Fibroblast of lung (primary cell): ENCODE results near the gene RIPK1. TPM values are rescaled to one million over a fixed set of nuclear protein-coding genes. Genes with fewer than 3 reads are reported as not detected.

Experiments used
- DNase-seq, 2 donors: peaks; one replicate each; pipeline versions ENCODE4 v3.0.0 to v3.0.0-alpha.2; 2010; ENCODE audit warnings: low read depth in 2 of 2
- H2AFZ ChIP-seq: 2 replicates; pipeline ENCODE4 v1.5.1; 2012; ENCODE audit warnings: low read length, control low read depth, inconsistent platforms
- H3K27ac ChIP-seq: 2 replicates; pipeline ENCODE4 v1.5.1; 2011; ENCODE audit warnings: low read length, control low read depth; ENCODE audit not compliant: insufficient read depth
- H3K27me3 ChIP-seq: 2 replicates; pipeline ENCODE4 v1.5.1; 2011; ENCODE audit warnings: mild to moderate bottlenecking, low read length; ENCODE audit not compliant: control insufficient read depth, insufficient read depth
- H3K36me3 ChIP-seq: 2 replicates; pipeline ENCODE4 v1.5.1; 2011; ENCODE audit warnings: low read length; ENCODE audit not compliant: control insufficient read depth, insufficient read depth
- H3K4me1 ChIP-seq: 2 replicates; pipeline ENCODE4 v1.5.1; 2011; ENCODE audit warnings: low read length; ENCODE audit not compliant: control insufficient read depth, insufficient read depth; ENCODE audit errors: extremely low read depth
- H3K4me2 ChIP-seq: 2 replicates; pipeline ENCODE4 v1.5.1; 2011; ENCODE audit warnings: low read length, control low read depth; ENCODE audit not compliant: insufficient read depth; ENCODE audit errors: extremely low read depth
- H3K4me3 ChIP-seq, 4 experiments: fragments of 200-600 bp in 1 of 4; sonication (generic) in 1 of 4; replicated peaks in 1 of 4; 2 replicates each; pipeline ENCODE4 v1.5.1; 2011 to 2016; ENCODE audit warnings: low read length in 4 of 4, low read depth in 3 of 4, mild to moderate bottlenecking in 3 of 4, control low read depth in 2 of 4, inconsistent platforms in 1 of 4, mixed read lengths in 1 of 4; ENCODE audit not compliant: insufficient read depth in 1 of 4; ENCODE audit errors: control extremely low read depth in 1 of 4
- H3K79me2 ChIP-seq: 2 replicates; pipeline ENCODE4 v1.5.1; 2012; ENCODE audit warnings: mild to moderate bottlenecking, low read length, inconsistent platforms; ENCODE audit not compliant: control insufficient read depth, insufficient read depth
- H3K9ac ChIP-seq: 2 replicates; pipeline ENCODE4 v1.5.1; 2011; ENCODE audit warnings: mild to moderate bottlenecking, low read length, control low read depth; ENCODE audit not compliant: insufficient read depth
- H3K9me3 ChIP-seq: 2 replicates; pipeline ENCODE4 v1.5.1; 2012; ENCODE audit warnings: low read depth, low read length; ENCODE audit not compliant: control insufficient read depth, insufficient read depth
- H4K20me1 ChIP-seq: 2 replicates; pipeline ENCODE4 v1.5.1; 2011; ENCODE audit warnings: low read length; ENCODE audit not compliant: control insufficient read depth, insufficient read depth; ENCODE audit errors: extremely low read depth
- CTCF ChIP-seq, 2 donors: IDR thresholded peaks in 1 of 2; conservative IDR thresholded peaks in 1 of 2; 1 replicate in 1 of 2; 2 replicates in 1 of 2; pipeline ENCODE4 v1.5.1; 2011 to 2012; ENCODE audit warnings: low read length in 2 of 2, control low read depth in 1 of 2, inconsistent platforms in 1 of 2, low read depth in 1 of 2, mild to moderate bottlenecking in 1 of 2
- EZH2 ChIP-seq: IDR thresholded peaks from 2 replicates; pipeline ENCODE4 v1.5.1; 2012; ENCODE audit warnings: low read length, control low read depth, mild to moderate bottlenecking; ENCODE audit errors: missing control alignments
- polyA plus RNA-seq, 2 donors: library from polyadenylated mRNA; depleted of rRNA in 1 of 2; stranded (reverse) in 1 of 2; unstranded in 1 of 2; fragments of >200 nt; gene quantifications; 2 replicates each; pipeline ENCODE4 v1.2.1, GENCODE V29; 2011 to 2012; ENCODE audit warnings: missing spikeins in 1 of 2
- total RNA-seq: library from RNA; depleted of rRNA; stranded (reverse); fragments of >200 nt; gene quantifications from 2 replicates; pipeline ENCODE4 v1.2.1, GENCODE V29; 2014

RIPK1 gene
- total and polyA plus RNA-seq, 2 donors (not counting 1 experiment from before 2014, with no cell fraction given) = 22.1 to 29.3 TPM

- no peaks in the 10 kb centered on the region for H3K36me3 ChIP-seq
- H3K4me3 ChIP-seq = no peak overlapping the region
- no peak for TF ChIP-seq EZH2
- no peak for TF ChIP-seq CTCF (conservative IDR thresholded peaks at IDR 0.05 in 1 of 2, IDR thresholded peaks at IDR 0.05 in 1 of 2; ENCODE audit: low read depth in 1 of 2, low read length in 2 of 2)
- no peak overlapping the region for H3K27ac ChIP-seq
- peaks cover 4% of the 10 kb centered on the region for H3K27me3 ChIP-seq
- H3K9ac ChIP-seq = no peak overlapping the region
- H3K4me1 ChIP-seq = no peaks in the 10 kb centered on the region
- H3K9me3 ChIP-seq = no peaks in the 10 kb centered on the region
- DNase-seq = no peak
- H3K4me2 ChIP-seq = no peak overlapping the region
- no peaks in the 10 kb centered on the region for H3K79me2 ChIP-seq
- no peaks in the 10 kb centered on the region for H4K20me1 ChIP-seq
- no peak overlapping the region for H2AFZ ChIP-seq
Measured at GRCh38 chr6:3041147-3041546, 27.1 kb upstream of the RIPK1 start.

- DNase-seq = no peak
- Histone ChIP-seq H3K9ac (no peak overlapping the region), H3K4me1 (no peaks in the 10 kb centered on the region), H3K4me3 (no peak overlapping the region), H3K27ac (no peak overlapping the region), H4K20me1 (no peaks in the 10 kb centered on the region), H3K4me2 (no peak overlapping the region), H3K27me3 (peaks cover 4% of the 10 kb centered on the region), H3K9me3 (no peaks in the 10 kb centered on the region), H3K36me3 (no peaks in the 10 kb centered on the region), H3K79me2 (no peaks in the 10 kb centered on the region), H2AFZ (no peak overlapping the region)
- no peak for TF ChIP-seq CTCF (conservative IDR thresholded peaks at IDR 0.05 in 1 of 2, IDR thresholded peaks at IDR 0.05 in 1 of 2; ENCODE audit: low read depth in 1 of 2, low read length in 2 of 2)
- no peak for TF ChIP-seq EZH2
Measured at GRCh38 chr6:3041606-3042005, 26.7 kb upstream of the RIPK1 start.

GRCh38 chr6:3045369-3045768 is 22.9 kb upstream of the RIPK1 start:
- H3K36me3 ChIP-seq = no peaks in the 10 kb centered on the region
- H3K27ac ChIP-seq = no peak overlapping the region
- peaks cover 2% of the 10 kb centered on the region for H3K27me3 ChIP-seq
- no peak overlapping the region for H3K4me3 ChIP-seq
- no peaks in the 10 kb centered on the region for H3K9me3 ChIP-seq
- H2AFZ ChIP-seq = no peak overlapping the region
- H3K79me2 ChIP-seq = no peaks in the 10 kb centered on the region
- H3K4me1 ChIP-seq = no peaks in the 10 kb centered on the region
- H4K20me1 ChIP-seq = no peaks in the 10 kb centered on the region
- DNase-seq = no peak
- H3K4me2 ChIP-seq = no peak overlapping the region
- H3K9ac ChIP-seq = no peak overlapping the region
- TF ChIP-seq CTCF (conservative IDR thresholded peaks at IDR 0.05 in 1 of 2, IDR thresholded peaks at IDR 0.05 in 1 of 2; ENCODE audit: low read depth in 1 of 2, low read length in 2 of 2) = no peak
- no peak for TF ChIP-seq EZH2
